ENCODE measurements around the gene OLFML2B.

DNA sequence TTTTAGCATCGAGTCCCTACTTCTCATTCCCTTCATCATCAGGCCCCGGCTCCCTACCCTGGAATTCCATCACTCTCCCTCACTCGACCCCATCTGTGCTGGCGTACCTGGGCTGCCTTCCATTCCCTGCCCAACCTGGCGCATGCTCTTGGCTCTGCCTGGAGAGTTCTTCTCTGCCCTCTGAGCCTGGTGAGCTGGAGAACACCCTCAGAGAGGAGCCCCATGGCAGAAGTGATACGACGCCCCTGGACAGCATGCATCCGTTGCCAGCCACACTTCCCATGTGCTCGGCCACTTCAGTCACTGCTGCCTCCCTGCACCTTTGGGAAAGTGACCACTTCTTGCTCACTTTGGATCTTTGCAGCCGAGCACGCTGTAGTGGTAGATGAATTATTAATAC is 30.1 kb downstream of the OLFML2B start:
- TF ChIP-seq, protein P1, sequence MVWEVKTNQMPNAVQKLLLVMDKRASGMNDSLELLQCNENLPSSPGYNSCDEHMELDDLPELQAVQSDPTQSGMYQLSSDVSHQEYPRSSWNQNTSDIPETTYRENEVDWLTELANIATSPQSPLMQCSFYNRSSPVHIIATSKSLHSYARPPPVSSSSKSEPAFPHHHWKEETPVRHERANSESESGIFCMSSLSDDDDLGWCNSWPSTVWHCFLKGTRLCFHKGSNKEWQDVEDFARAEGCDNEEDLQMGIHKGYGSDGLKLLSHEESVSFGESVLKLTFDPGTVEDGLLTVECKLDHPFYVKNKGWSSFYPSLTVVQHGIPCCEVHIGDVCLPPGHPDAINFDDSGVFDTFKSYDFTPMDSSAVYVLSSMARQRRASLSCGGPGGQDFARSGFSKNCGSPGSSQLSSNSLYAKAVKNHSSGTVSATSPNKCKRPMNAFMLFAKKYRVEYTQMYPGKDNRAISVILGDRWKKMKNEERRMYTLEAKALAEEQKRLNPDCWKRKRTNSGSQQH (CRISPR knock-in tag; IDR thresholded peaks at IDR 0.05; ENCODE audit: low read depth) = no peak
- TF ChIP-seq ZNF34 (CRISPR knock-in tag; IDR thresholded peaks at IDR 0.05; ENCODE audit: borderline replicate concordance) (no peak), MAFG (CRISPR knock-in tag; IDR thresholded peaks at IDR 0.05) (no peak), POLR2A (IDR thresholded peaks at IDR 0.05; ENCODE audit: insufficient read depth in 1 of 2, low read depth in 2 of 2, low read length in 2 of 2) (no peak), ZNF274 (CRISPR knock-in tag; IDR thresholded peaks at IDR 0.05) (no peak), SP5 (CRISPR knock-in tag; IDR thresholded peaks at IDR 0.05; ENCODE audit: borderline replicate concordance, low read depth) (no peak), ZNF598 (CRISPR knock-in tag; IDR thresholded peaks at IDR 0.05; ENCODE audit: borderline replicate concordance) (no peak)
- TF ChIP-seq, protein P2, sequence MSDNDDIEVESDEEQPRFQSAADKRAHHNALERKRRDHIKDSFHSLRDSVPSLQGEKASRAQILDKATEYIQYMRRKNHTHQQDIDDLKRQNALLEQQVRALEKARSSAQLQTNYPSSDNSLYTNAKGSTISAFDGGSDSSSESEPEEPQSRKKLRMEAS (IDR thresholded peaks at IDR 0.05) = no peak
- TF ChIP-seq, protein P3, sequence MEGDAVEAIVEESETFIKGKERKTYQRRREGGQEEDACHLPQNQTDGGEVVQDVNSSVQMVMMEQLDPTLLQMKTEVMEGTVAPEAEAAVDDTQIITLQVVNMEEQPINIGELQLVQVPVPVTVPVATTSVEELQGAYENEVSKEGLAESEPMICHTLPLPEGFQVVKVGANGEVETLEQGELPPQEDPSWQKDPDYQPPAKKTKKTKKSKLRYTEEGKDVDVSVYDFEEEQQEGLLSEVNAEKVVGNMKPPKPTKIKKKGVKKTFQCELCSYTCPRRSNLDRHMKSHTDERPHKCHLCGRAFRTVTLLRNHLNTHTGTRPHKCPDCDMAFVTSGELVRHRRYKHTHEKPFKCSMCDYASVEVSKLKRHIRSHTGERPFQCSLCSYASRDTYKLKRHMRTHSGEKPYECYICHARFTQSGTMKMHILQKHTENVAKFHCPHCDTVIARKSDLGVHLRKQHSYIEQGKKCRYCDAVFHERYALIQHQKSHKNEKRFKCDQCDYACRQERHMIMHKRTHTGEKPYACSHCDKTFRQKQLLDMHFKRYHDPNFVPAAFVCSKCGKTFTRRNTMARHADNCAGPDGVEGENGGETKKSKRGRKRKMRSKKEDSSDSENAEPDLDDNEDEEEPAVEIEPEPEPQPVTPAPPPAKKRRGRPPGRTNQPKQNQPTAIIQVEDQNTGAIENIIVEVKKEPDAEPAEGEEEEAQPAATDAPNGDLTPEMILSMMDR (CRISPR knock-in tag; IDR thresholded peaks at IDR 0.05) = no peak
